ENCODE results near the gene VWA3B.
A peak's percentile ranks its signal among the peaks of the same experiment; 100 is the strongest.
"Not testable (repeated sequence)": the region's sequence is repeated elsewhere in the genome, so short reads cannot be mapped to it uniquely, and the experiment has no call there.

The VWA3B gene

GRCh38 chr2:98086491-98087446 is at the start of gene VWA3B:
VWA3B (plus strand) TSS chr2:98087167; CDS start chr2:98093093, 5,926 bp downstream.
- DNase-seq, result peak in 1 of 2 experiments; percentile 46

GRCh38 chr2:98037206-98037605 is 49.8 kb upstream of the VWA3B start:
- no peak for DNase-seq

- no peak for DNase-seq
Observed at GRCh38 chr2:98037666-98038336, 49.2 kb upstream of the VWA3B start.

GRCh38 chr2:98039085-98039756 is 47.7 kb upstream of the VWA3B start:
- no peak for DNase-seq

GRCh38 chr2:98040331-98040939 is 46.5 kb upstream of the VWA3B start:
- DNase-seq, result no peak

GRCh38 chr2:98043101-98043500 is 43.9 kb upstream of the VWA3B start:
- DNase-seq, result no peak

- DNase-seq, result not testable (repeated sequence)
Observed at GRCh38 chr2:98044730-98045129, 42.2 kb upstream of the VWA3B start.

- DNase-seq, result no peak
Observed at GRCh38 chr2:98050070-98050469, 36.9 kb upstream of the VWA3B start.

- no peak for DNase-seq
Observed at GRCh38 chr2:98058191-98058975, 28.6 kb upstream of the VWA3B start.

- DNase-seq, result no peak
Observed at GRCh38 chr2:98060277-98060676, 26.7 kb upstream of the VWA3B start.

GRCh38 chr2:98063291-98063854 is 23.6 kb upstream of the VWA3B start:
- DNase-seq, result no peak

- no peak for DNase-seq
Observed at GRCh38 chr2:98065808-98066207, 21.2 kb upstream of the VWA3B start.

- DNase-seq, result no peak
Observed at GRCh38 chr2:98067160-98067559, 19.8 kb upstream of the VWA3B start.

GRCh38 chr2:98070081-98070480 is 16.9 kb upstream of the VWA3B start:
- DNase-seq, result no peak

- DNase-seq, result no peak
Observed at GRCh38 chr2:98072442-98072841, 14.5 kb upstream of the VWA3B start.

- no peak for DNase-seq
Observed at GRCh38 chr2:98078701-98079100, 8.3 kb upstream of the VWA3B start.

- DNase-seq, result no peak
Observed at GRCh38 chr2:98084151-98084868, 2.7 kb upstream of the VWA3B start.

- DNase-seq, result no peak
Observed at GRCh38 chr2:98084869-98085238, 2.1 kb upstream of the VWA3B start.

GRCh38 chr2:98085649-98086048 is 1.3 kb upstream of the VWA3B start:
- no peak for DNase-seq

- DNase-seq, result no peak
Observed at GRCh38 chr2:98087447-98088020, 567 bp downstream of the VWA3B start.

GRCh38 chr2:98088261-98088660 is 1.3 kb downstream of the VWA3B start:
- no peak for DNase-seq

Measured in SHP77 (cell line).